Measurements from ENCODE around the gene BAG1. TPM values are rescaled to one million over a fixed set of nuclear protein-coding genes. Genes with fewer than 3 reads are reported as not detected.

Gene BAG1
- polyA plus RNA-seq (2012; ENCODE audit: missing spikeins): 56.9 TPM

- TF ChIP-seq POLR2AphosphoS5 (IDR thresholded peaks at IDR 0.05; ENCODE audit: low read depth, low read length) (peak; percentile 54; the same call in 1 of the 2 replicates), TAF1 (IDR thresholded peaks at IDR 0.05; ENCODE audit: borderline replicate concordance, low read depth, low read length) (peak; percentile 78), POLR2A (IDR thresholded peaks at IDR 0.05; ENCODE audit: low read depth, low read length) (peak; percentile 67)
- DNase-seq (ENCODE audit: insufficient read length) (peak; percentile 92), FAIRE-seq (peak; percentile 98)
Measured at GRCh38 chr9:33264473-33265177, at the start of gene BAG1, which contains the start of gene CHMP5. Gene BAG1 (minus strand): TSS chr9:33264708. Gene CHMP5 (plus strand): TSS chr9:33265049. CDS start chr9:33265079, 30 bp downstream.

GRCh38 chr9:33311953-33312352 is 47.4 kb upstream of the BAG1 start:
- DNase-seq (ENCODE audit: insufficient read length) (no peak), FAIRE-seq (no peak)
- no peak for TF ChIP-seq POLR2AphosphoS5 (IDR thresholded peaks at IDR 0.05; ENCODE audit: low read depth, low read length)
- TF ChIP-seq TAF1 (IDR thresholded peaks at IDR 0.05; ENCODE audit: borderline replicate concordance, low read depth, low read length): no peak
- TF ChIP-seq POLR2A (IDR thresholded peaks at IDR 0.05; ENCODE audit: low read depth, low read length): no peak

- TF ChIP-seq POLR2A (IDR thresholded peaks at IDR 0.05; ENCODE audit: low read depth, low read length): no peak
- no peak for DNase-seq (ENCODE audit: insufficient read length)
- FAIRE-seq: no peak
Measured at GRCh38 chr9:33310748-33311147, 46.2 kb upstream of the BAG1 start.

GRCh38 chr9:33309903-33310302 is 45.4 kb upstream of the BAG1 start:
- TF ChIP-seq TAF1 (IDR thresholded peaks at IDR 0.05; ENCODE audit: borderline replicate concordance, low read depth, low read length): no peak
- no peak for TF ChIP-seq POLR2AphosphoS5 (IDR thresholded peaks at IDR 0.05; ENCODE audit: low read depth, low read length)
- TF ChIP-seq POLR2A (IDR thresholded peaks at IDR 0.05; ENCODE audit: low read depth, low read length): no peak
- FAIRE-seq: no peak

GRCh38 chr9:33307067-33307466 is 42.6 kb upstream of the BAG1 start:
- DNase-seq (ENCODE audit: insufficient read length) (no peak), FAIRE-seq (no peak)
- TF ChIP-seq POLR2A (IDR thresholded peaks at IDR 0.05; ENCODE audit: low read depth, low read length) (no peak), TAF1 (IDR thresholded peaks at IDR 0.05; ENCODE audit: borderline replicate concordance, low read depth, low read length) (no peak), POLR2AphosphoS5 (IDR thresholded peaks at IDR 0.05; ENCODE audit: low read depth, low read length) (no peak)

More at GRCh38 chr9:33309903-33310302, 45.4 kb upstream of the BAG1 start:
- no peak for DNase-seq (ENCODE audit: insufficient read length)

- no peak for TF ChIP-seq POLR2A (IDR thresholded peaks at IDR 0.05; ENCODE audit: low read depth, low read length)
- TF ChIP-seq TAF1 (IDR thresholded peaks at IDR 0.05; ENCODE audit: borderline replicate concordance, low read depth, low read length): no peak
- no peak for TF ChIP-seq POLR2AphosphoS5 (IDR thresholded peaks at IDR 0.05; ENCODE audit: low read depth, low read length)
- FAIRE-seq (no peak), DNase-seq (ENCODE audit: insufficient read length) (no peak)
Measured at GRCh38 chr9:33306037-33306436, 41.5 kb upstream of the BAG1 start.

GRCh38 chr9:33304362-33304761 is 39.9 kb upstream of the BAG1 start:
- TF ChIP-seq TAF1 (IDR thresholded peaks at IDR 0.05; ENCODE audit: borderline replicate concordance, low read depth, low read length) (no peak), POLR2A (IDR thresholded peaks at IDR 0.05; ENCODE audit: low read depth, low read length) (no peak), POLR2AphosphoS5 (IDR thresholded peaks at IDR 0.05; ENCODE audit: low read depth, low read length) (no peak)
- FAIRE-seq (no peak), DNase-seq (ENCODE audit: insufficient read length) (no peak)

- no peak for DNase-seq (ENCODE audit: insufficient read length)
- FAIRE-seq: no peak
Measured at GRCh38 chr9:33300546-33300945, 36.0 kb upstream of the BAG1 start.

GRCh38 chr9:33297432-33297831 is 32.9 kb upstream of the BAG1 start:
- TF ChIP-seq TAF1 (IDR thresholded peaks at IDR 0.05; ENCODE audit: borderline replicate concordance, low read depth, low read length): no peak
- no peak for TF ChIP-seq POLR2A (IDR thresholded peaks at IDR 0.05; ENCODE audit: low read depth, low read length)
- no peak for TF ChIP-seq POLR2AphosphoS5 (IDR thresholded peaks at IDR 0.05; ENCODE audit: low read depth, low read length)
- DNase-seq (ENCODE audit: insufficient read length): peak; percentile 19
- peak; percentile 95 for FAIRE-seq

More at GRCh38 chr9:33300546-33300945, 36.0 kb upstream of the BAG1 start:
- TF ChIP-seq POLR2AphosphoS5 (IDR thresholded peaks at IDR 0.05; ENCODE audit: low read depth, low read length) (no peak), TAF1 (IDR thresholded peaks at IDR 0.05; ENCODE audit: borderline replicate concordance, low read depth, low read length) (no peak), POLR2A (IDR thresholded peaks at IDR 0.05; ENCODE audit: low read depth, low read length) (no peak)

- TF ChIP-seq POLR2A (IDR thresholded peaks at IDR 0.05; ENCODE audit: low read depth, low read length): no peak
- TF ChIP-seq POLR2AphosphoS5 (IDR thresholded peaks at IDR 0.05; ENCODE audit: low read depth, low read length): no peak
- no peak for TF ChIP-seq TAF1 (IDR thresholded peaks at IDR 0.05; ENCODE audit: borderline replicate concordance, low read depth, low read length)
- peak; percentile 85 for FAIRE-seq
- DNase-seq (ENCODE audit: insufficient read length): no peak
Measured at GRCh38 chr9:33295571-33295970, 31.1 kb upstream of the BAG1 start.

- no peak for TF ChIP-seq POLR2A (IDR thresholded peaks at IDR 0.05; ENCODE audit: low read depth, low read length)
- TF ChIP-seq TAF1 (IDR thresholded peaks at IDR 0.05; ENCODE audit: borderline replicate concordance, low read depth, low read length): no peak
- no peak for TF ChIP-seq POLR2AphosphoS5 (IDR thresholded peaks at IDR 0.05; ENCODE audit: low read depth, low read length)
Measured at GRCh38 chr9:33294670-33295432, 30.3 kb upstream of the BAG1 start.

More at GRCh38 chr9:33294670-33295432, 30.3 kb upstream of the BAG1 start:
- no peak for DNase-seq (ENCODE audit: insufficient read length)
- peak; percentile 24 for FAIRE-seq

Measured in GM12892 (cell line).